ENCODE data around the gene MRPL41. TPM values are rescaled to one million over a fixed set of nuclear protein-coding genes. Genes with fewer than 3 reads are reported as not detected.

MRPL41 gene
- total and polyA plus RNA-seq, 2 experiments from 2014 or later, result 32.8 to 146 TPM

DNA sequence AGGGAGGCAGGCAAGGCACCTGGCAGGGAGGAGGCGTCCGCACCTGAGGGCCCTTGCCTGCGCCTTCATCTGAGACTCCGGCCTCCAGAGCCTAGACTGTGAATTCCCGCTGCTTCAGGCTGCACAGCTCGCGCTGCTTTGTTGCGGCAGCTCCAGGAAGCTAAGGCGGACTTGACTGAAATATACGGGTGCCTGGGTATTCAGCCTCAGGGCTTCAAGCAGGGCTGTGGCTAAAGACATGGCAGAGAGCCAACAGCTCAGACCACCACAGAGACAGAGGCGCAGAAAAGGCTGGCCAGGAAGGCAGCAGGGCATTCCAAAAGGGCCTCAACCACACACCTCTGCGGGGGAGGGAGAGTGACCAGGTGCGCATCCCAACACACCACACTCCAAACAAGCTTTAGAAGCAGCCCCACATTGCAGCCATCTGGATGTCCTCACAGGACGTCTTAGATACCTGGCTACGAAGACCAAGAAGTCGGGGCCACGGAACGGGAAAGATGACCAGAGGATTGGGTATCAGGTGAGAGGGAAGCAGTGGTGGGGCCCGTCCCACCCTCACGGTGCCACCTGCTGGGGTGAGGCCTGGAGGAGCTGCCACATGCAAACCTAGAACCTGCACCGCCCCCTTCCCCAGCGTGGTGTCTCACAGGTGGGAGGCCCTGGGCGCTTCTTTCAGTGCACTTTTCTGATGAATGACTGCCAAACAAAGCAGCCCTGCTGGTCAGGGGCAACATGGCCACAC lies 28.7 kb downstream of the MRPL41 start (continued):
- no peak for TF ChIP-seq EZH2 (IDR thresholded peaks at IDR 0.05; ENCODE audit: low read depth, unreplicated experiment)
- TF ChIP-seq, protein P1, sequence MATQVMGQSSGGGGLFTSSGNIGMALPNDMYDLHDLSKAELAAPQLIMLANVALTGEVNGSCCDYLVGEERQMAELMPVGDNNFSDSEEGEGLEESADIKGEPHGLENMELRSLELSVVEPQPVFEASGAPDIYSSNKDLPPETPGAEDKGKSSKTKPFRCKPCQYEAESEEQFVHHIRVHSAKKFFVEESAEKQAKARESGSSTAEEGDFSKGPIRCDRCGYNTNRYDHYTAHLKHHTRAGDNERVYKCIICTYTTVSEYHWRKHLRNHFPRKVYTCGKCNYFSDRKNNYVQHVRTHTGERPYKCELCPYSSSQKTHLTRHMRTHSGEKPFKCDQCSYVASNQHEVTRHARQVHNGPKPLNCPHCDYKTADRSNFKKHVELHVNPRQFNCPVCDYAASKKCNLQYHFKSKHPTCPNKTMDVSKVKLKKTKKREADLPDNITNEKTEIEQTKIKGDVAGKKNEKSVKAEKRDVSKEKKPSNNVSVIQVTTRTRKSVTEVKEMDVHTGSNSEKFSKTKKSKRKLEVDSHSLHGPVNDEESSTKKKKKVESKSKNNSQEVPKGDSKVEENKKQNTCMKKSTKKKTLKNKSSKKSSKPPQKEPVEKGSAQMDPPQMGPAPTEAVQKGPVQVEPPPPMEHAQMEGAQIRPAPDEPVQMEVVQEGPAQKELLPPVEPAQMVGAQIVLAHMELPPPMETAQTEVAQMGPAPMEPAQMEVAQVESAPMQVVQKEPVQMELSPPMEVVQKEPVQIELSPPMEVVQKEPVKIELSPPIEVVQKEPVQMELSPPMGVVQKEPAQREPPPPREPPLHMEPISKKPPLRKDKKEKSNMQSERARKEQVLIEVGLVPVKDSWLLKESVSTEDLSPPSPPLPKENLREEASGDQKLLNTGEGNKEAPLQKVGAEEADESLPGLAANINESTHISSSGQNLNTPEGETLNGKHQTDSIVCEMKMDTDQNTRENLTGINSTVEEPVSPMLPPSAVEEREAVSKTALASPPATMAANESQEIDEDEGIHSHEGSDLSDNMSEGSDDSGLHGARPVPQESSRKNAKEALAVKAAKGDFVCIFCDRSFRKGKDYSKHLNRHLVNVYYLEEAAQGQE (IDR thresholded peaks at IDR 0.05; ENCODE audit: unreplicated experiment), result no peak

DNA sequence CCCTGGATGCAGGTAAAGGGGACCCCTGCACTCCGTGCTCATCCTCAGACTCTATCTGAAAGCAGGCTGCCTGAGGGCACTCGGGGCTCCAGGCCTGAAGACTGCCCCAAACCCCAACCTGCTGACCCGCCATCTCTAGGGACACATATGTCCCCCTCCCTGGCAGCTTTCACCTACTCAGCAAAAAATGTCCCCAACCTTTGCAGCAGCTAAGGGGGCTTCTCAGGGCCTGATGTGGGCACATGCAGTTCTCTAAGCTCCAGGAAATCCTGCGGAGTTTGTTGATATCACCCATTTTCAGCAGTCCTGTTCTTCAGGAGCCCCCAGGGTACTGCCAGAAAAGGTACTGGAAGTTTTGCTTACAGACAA lies 29.3 kb downstream of the MRPL41 start:
- Histone ChIP-seq H4K20me1 (replicated peaks; ENCODE audit: insufficient read depth) (peaks cover 15% of the 10 kb centered on the region), H3K9me2 (ENCODE audit: insufficient read depth) (no peaks in the 10 kb centered on the region), H3K27ac (ENCODE audit: low read depth) (no peak overlapping the region), H3F3A (replicated peaks; ENCODE audit: low read depth) (peaks cover 24% of the 10 kb centered on the region; the same call in 1 of the 2 replicates), H3K4me2 (no peak overlapping the region), H3K27me3 (ENCODE audit: insufficient read depth) (no peaks in the 10 kb centered on the region), H2AFZ (no peak overlapping the region), H3K4me3 (no peak overlapping the region), H3K36me3 (ENCODE audit: insufficient read depth) (peaks cover 10% of the 10 kb centered on the region; the same call in 1 of the 2 replicates), H3K79me2 (replicated peaks; ENCODE audit: insufficient read depth) (peaks cover 35% of the 10 kb centered on the region), H3K4me1 (ENCODE audit: insufficient read depth) (peaks cover 20% of the 10 kb centered on the region)
- peaks cover 31% of the 10 kb centered on the region for H3K4me1 Mint-ChIP-seq
- no peaks in the 10 kb centered on the region for H3K9me3 Mint-ChIP-seq
- H3K27me3 Mint-ChIP-seq (ENCODE audit: insufficient read depth, low read depth, poor library complexity), result peaks cover 29% of the 10 kb centered on the region
- no peak overlapping the region for H3K27ac Mint-ChIP-seq
- H3K4me3 Mint-ChIP-seq, result no peak overlapping the region
- ATAC-seq, result no peak
- DNase-seq (ENCODE audit: low spot score), result no peak
- peaks cover 58% of the 10 kb centered on the region for H3K36me3 Mint-ChIP-seq (ENCODE audit: low read depth)
- TF ChIP-seq, protein P1 (IDR thresholded peaks at IDR 0.05; ENCODE audit: unreplicated experiment), result no peak
- TF ChIP-seq NANOG (IDR thresholded peaks at IDR 0.05; ENCODE audit: borderline replicate concordance) (no peak), EZH2phosphoT487 (IDR thresholded peaks at IDR 0.05; ENCODE audit: unreplicated experiment) (no peak), CREB1 (CRISPR knock-in tag; IDR thresholded peaks at IDR 0.05; ENCODE audit: low read depth) (no peak)
- TF ChIP-seq, protein P2, sequence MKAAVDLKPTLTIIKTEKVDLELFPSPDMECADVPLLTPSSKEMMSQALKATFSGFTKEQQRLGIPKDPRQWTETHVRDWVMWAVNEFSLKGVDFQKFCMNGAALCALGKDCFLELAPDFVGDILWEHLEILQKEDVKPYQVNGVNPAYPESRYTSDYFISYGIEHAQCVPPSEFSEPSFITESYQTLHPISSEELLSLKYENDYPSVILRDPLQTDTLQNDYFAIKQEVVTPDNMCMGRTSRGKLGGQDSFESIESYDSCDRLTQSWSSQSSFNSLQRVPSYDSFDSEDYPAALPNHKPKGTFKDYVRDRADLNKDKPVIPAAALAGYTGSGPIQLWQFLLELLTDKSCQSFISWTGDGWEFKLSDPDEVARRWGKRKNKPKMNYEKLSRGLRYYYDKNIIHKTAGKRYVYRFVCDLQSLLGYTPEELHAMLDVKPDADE (IDR thresholded peaks at IDR 0.05), result no peak
- TF ChIP-seq, protein P3, sequence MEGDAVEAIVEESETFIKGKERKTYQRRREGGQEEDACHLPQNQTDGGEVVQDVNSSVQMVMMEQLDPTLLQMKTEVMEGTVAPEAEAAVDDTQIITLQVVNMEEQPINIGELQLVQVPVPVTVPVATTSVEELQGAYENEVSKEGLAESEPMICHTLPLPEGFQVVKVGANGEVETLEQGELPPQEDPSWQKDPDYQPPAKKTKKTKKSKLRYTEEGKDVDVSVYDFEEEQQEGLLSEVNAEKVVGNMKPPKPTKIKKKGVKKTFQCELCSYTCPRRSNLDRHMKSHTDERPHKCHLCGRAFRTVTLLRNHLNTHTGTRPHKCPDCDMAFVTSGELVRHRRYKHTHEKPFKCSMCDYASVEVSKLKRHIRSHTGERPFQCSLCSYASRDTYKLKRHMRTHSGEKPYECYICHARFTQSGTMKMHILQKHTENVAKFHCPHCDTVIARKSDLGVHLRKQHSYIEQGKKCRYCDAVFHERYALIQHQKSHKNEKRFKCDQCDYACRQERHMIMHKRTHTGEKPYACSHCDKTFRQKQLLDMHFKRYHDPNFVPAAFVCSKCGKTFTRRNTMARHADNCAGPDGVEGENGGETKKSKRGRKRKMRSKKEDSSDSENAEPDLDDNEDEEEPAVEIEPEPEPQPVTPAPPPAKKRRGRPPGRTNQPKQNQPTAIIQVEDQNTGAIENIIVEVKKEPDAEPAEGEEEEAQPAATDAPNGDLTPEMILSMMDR (conservative IDR thresholded peaks at IDR 0.05; ENCODE audit: low read depth in 2 of 2), result no peak
